COLO829 (cell line): ENCODE data around the gene RFTN1.

Experiments used
- DNase-seq: peaks from one replicate; pipeline ENCODE4 v3.0.0; 2012; ENCODE audit warnings: low spot score

The RFTN1 gene

GRCh38 chr3:16355828-16356227, 157.7 kb downstream of the RFTN1 start:
- DNase-seq, result no peak

- DNase-seq, result no peak
Measured at GRCh38 chr3:16354291-16354690, 159.2 kb downstream of the RFTN1 start.

GRCh38 chr3:16352428-16352827, 161.1 kb downstream of the RFTN1 start:
- no peak for DNase-seq

- no peak for DNase-seq
Measured at GRCh38 chr3:16350597-16351318, 162.7 kb downstream of the RFTN1 start.

GRCh38 chr3:16349986-16350596, 163.4 kb downstream of the RFTN1 start:
- no peak for DNase-seq

- no peak for DNase-seq
Measured at GRCh38 chr3:16347548-16347947, 166.0 kb downstream of the RFTN1 start.

GRCh38 chr3:16346413-16347081, 167.0 kb downstream of the RFTN1 start:
- DNase-seq, result no peak

GRCh38 chr3:16343101-16343500, 170.4 kb downstream of the RFTN1 start:
- DNase-seq, result no peak

- DNase-seq, result peak; percentile 2
Measured at GRCh38 chr3:16338999-16339398, 174.5 kb downstream of the RFTN1 start.

GRCh38 chr3:16337856-16338540, 175.5 kb downstream of the RFTN1 start:
- DNase-seq, result no peak

GRCh38 chr3:16336825-16337224, 176.7 kb downstream of the RFTN1 start:
- no peak for DNase-seq

- no peak for DNase-seq
Measured at GRCh38 chr3:16335772-16336645, 177.5 kb downstream of the RFTN1 start.

- DNase-seq, result no peak
Measured at GRCh38 chr3:16335333-16335732, 178.2 kb downstream of the RFTN1 start.

- DNase-seq, result no peak
Measured at GRCh38 chr3:16334909-16335308, 178.6 kb downstream of the RFTN1 start.

GRCh38 chr3:16332904-16333426, 180.5 kb downstream of the RFTN1 start:
- DNase-seq, result no peak

GRCh38 chr3:16331319-16331883, 182.1 kb downstream of the RFTN1 start:
- DNase-seq, result no peak

- no peak for DNase-seq
Measured at GRCh38 chr3:16330351-16330750, 183.1 kb downstream of the RFTN1 start.

- DNase-seq, result no peak
Measured at GRCh38 chr3:16329826-16330129, 183.7 kb downstream of the RFTN1 start.

GRCh38 chr3:16329036-16329825, 184.3 kb downstream of the RFTN1 start:
- no peak for DNase-seq

- DNase-seq, result no peak
Measured at GRCh38 chr3:16328124-16328523, 185.4 kb downstream of the RFTN1 start.
